Measurements from ENCODE around the gene GPAM. TPM values are rescaled to one million over a fixed set of nuclear protein-coding genes. Genes with fewer than 3 reads are reported as not detected.

The GPAM gene
- total RNA-seq, 1 donor from 2014 or later: 7.7 TPM

DNA sequence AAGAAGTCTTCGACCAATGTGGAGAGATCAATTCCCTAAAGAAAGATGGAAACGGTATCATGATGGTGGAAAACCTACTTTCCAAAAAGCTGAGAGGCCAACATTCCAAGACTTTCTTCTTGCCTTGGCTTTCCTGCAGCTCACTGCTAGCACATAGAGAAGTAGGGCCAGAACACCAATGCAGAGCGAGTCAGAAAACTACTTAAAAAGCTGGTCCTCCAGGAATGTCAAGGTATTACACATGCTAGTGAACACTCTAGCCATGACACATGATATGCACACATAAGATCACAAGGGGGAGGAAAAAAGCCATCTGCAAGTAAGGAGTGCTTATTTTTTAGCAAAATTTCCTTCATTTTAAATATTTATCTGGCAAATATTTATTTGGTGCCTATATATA lies 22.7 kb downstream of the GPAM start:
- Mint-ChIP-seq H3K27me3 (ENCODE audit: low read depth) (no peaks in the 10 kb centered on the region), H3K4me3 (ENCODE audit: low read depth) (no peak overlapping the region), H3K9me3 (no peaks in the 10 kb centered on the region), H3K4me1 (ENCODE audit: low read depth) (no peaks in the 10 kb centered on the region), H3K27ac (no peak overlapping the region), H3K36me3 (ENCODE audit: low read depth) (peaks cover 36% of the 10 kb centered on the region)
- no peak for DNase-seq (ENCODE audit: low spot score)
- intact Hi-C loops (cut with micrococcal nuclease): no loop called here

- intact Hi-C loops (cut with micrococcal nuclease): no loop called here
- H3K36me3 Mint-ChIP-seq (ENCODE audit: low read depth): peaks cover 41% of the 10 kb centered on the region
- H3K4me3 Mint-ChIP-seq (ENCODE audit: low read depth): no peak overlapping the region
Measured at GRCh38 chr10:112159469-112159868, 24.1 kb downstream of the GPAM start.

GRCh38 chr10:112151524-112152039 lies 32.0 kb downstream of the GPAM start:
- H3K4me3 Mint-ChIP-seq (ENCODE audit: low read depth): no peak overlapping the region
- H3K36me3 Mint-ChIP-seq (ENCODE audit: low read depth): peaks cover 18% of the 10 kb centered on the region
- no peaks in the 10 kb centered on the region for H3K9me3 Mint-ChIP-seq
- intact Hi-C loops (cut with micrococcal nuclease): no loop called here
- no peak for DNase-seq (ENCODE audit: low spot score)
- no peaks in the 10 kb centered on the region for H3K4me1 Mint-ChIP-seq (ENCODE audit: low read depth)
- no peaks in the 10 kb centered on the region for H3K27me3 Mint-ChIP-seq (ENCODE audit: low read depth)
- no peak overlapping the region for H3K27ac Mint-ChIP-seq

More at GRCh38 chr10:112159469-112159868, 24.1 kb downstream of the GPAM start:
- no peak for DNase-seq (ENCODE audit: low spot score)
- no peaks in the 10 kb centered on the region for H3K9me3 Mint-ChIP-seq
- H3K4me1 Mint-ChIP-seq (ENCODE audit: low read depth): no peaks in the 10 kb centered on the region
- no peaks in the 10 kb centered on the region for H3K27me3 Mint-ChIP-seq (ENCODE audit: low read depth)
- H3K27ac Mint-ChIP-seq: no peak overlapping the region

DNA sequence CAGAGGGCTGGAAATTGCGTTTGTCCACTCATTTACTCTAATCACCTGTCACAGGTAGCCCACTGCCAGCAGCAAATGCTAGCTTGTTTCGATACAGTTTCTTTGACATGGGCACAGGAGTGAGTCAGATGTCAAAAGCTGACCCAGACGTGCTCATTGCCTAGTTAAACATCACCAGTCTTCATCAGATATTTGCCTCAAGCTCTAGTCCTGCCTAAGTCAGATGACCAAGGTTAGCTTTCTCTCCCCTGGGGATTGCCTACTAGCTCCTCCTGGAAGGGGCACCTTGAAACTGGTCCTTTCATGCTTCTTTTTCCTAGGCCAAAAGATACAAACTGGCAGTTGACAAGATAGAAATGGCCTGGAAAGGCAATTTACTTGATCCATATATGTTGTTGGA lies 35.2 kb downstream of the GPAM start:
- Mint-ChIP-seq H3K4me3 (ENCODE audit: low read depth) (no peak overlapping the region), H3K4me1 (ENCODE audit: low read depth) (no peaks in the 10 kb centered on the region), H3K36me3 (ENCODE audit: low read depth) (peaks cover 3% of the 10 kb centered on the region), H3K9me3 (no peaks in the 10 kb centered on the region), H3K27ac (no peak overlapping the region), H3K27me3 (ENCODE audit: low read depth) (no peaks in the 10 kb centered on the region)
- intact Hi-C loops (cut with micrococcal nuclease): no loop called here
- DNase-seq (ENCODE audit: low spot score): no peak

- intact Hi-C loops (cut with micrococcal nuclease): no loop called here
- Mint-ChIP-seq H3K9me3 (no peaks in the 10 kb centered on the region), H3K4me3 (ENCODE audit: low read depth) (no peak overlapping the region), H3K4me1 (ENCODE audit: low read depth) (no peaks in the 10 kb centered on the region), H3K36me3 (ENCODE audit: low read depth) (no peaks in the 10 kb centered on the region), H3K27me3 (ENCODE audit: low read depth) (no peaks in the 10 kb centered on the region), H3K27ac (no peak overlapping the region)
- DNase-seq (ENCODE audit: low spot score): no peak
Measured at GRCh38 chr10:112146799-112147198, 36.8 kb downstream of the GPAM start.

DNA sequence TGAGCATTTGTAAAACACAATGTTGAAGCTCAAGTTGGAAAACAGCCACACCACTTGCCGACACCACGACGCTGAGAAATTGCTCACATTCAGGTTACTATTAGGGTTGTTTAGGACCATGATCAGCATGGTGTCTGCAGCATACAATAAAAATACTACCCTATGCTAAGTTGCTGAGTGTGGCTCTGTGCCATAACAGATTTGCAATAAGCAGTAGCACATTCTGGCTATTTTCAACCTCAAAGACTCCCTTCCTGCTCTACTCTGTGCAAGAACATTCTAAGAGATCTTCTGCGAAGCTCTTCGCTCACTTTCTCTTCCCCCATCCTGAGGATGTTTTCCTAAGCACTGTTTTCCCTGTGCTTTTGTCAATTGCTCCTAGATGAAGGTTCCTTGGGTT lies 38.3 kb downstream of the GPAM start:
- Mint-ChIP-seq H3K4me1 (ENCODE audit: low read depth) (no peaks in the 10 kb centered on the region), H3K4me3 (ENCODE audit: low read depth) (no peak overlapping the region), H3K36me3 (ENCODE audit: low read depth) (no peaks in the 10 kb centered on the region), H3K27ac (no peak overlapping the region), H3K27me3 (ENCODE audit: low read depth) (no peaks in the 10 kb centered on the region), H3K9me3 (no peaks in the 10 kb centered on the region)
- DNase-seq (ENCODE audit: low spot score): no peak
- intact Hi-C loops (cut with micrococcal nuclease): no loop called here

GRCh38 chr10:112143420-112143819 lies 40.1 kb downstream of the GPAM start:
- intact Hi-C loops (cut with micrococcal nuclease): no loop called here
- DNase-seq (ENCODE audit: low spot score): no peak
- H3K4me1 Mint-ChIP-seq (ENCODE audit: low read depth): no peaks in the 10 kb centered on the region
- no peaks in the 10 kb centered on the region for H3K9me3 Mint-ChIP-seq
- H3K27me3 Mint-ChIP-seq (ENCODE audit: low read depth): peaks cover 2% of the 10 kb centered on the region
- H3K4me3 Mint-ChIP-seq (ENCODE audit: low read depth): no peak overlapping the region
- no peaks in the 10 kb centered on the region for H3K36me3 Mint-ChIP-seq (ENCODE audit: low read depth)
- H3K27ac Mint-ChIP-seq: no peak overlapping the region

GRCh38 chr10:112141292-112141691 lies 42.3 kb downstream of the GPAM start:
- Mint-ChIP-seq H3K27me3 (ENCODE audit: low read depth) (peaks cover 2% of the 10 kb centered on the region), H3K36me3 (ENCODE audit: low read depth) (no peaks in the 10 kb centered on the region), H3K27ac (no peak overlapping the region), H3K4me3 (ENCODE audit: low read depth) (no peak overlapping the region), H3K9me3 (no peaks in the 10 kb centered on the region), H3K4me1 (ENCODE audit: low read depth) (no peaks in the 10 kb centered on the region)
- DNase-seq (ENCODE audit: low spot score): no peak
- intact Hi-C loops (cut with micrococcal nuclease): loop anchor here (2.0 kb wide), 1 partner anchor 42 kb away; the partner anchor contains the start of gene GPAM

- intact Hi-C loops (cut with micrococcal nuclease): loop anchor here (1.0 to 2.0 kb wide), 2 partner anchors 42 to 332 kb away; partner anchors contain the start of gene GPAM
- Mint-ChIP-seq H3K27ac (no peak overlapping the region), H3K4me1 (ENCODE audit: low read depth) (no peaks in the 10 kb centered on the region), H3K9me3 (no peaks in the 10 kb centered on the region), H3K36me3 (ENCODE audit: low read depth) (no peaks in the 10 kb centered on the region), H3K27me3 (ENCODE audit: low read depth) (peaks cover 2% of the 10 kb centered on the region), H3K4me3 (ENCODE audit: low read depth) (no peak overlapping the region)
- DNase-seq (ENCODE audit: low spot score): peak; percentile 65
Measured at GRCh38 chr10:112140110-112140970, 43.2 kb downstream of the GPAM start.

DNA sequence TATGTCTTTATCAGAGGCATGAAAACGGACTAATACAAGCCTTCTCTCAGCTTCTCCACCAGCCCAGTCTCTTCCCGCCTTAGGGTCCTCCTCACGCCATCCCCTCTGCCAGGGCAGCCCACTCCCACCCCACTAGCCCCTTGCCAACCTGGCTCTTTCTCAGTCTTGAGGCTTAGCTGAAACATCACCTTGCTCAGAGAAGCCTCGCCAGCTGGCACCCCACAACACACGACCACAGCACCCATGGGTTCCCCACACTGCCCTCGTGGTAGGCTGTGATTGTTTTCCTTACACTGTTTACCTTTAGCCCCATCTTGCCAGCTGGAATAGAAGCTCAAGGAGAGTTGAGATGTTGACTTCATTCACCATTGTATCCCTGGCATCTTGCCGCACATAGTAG lies 44.4 kb downstream of the GPAM start:
- no peak for DNase-seq (ENCODE audit: low spot score)
- H3K4me3 Mint-ChIP-seq (ENCODE audit: low read depth): no peak overlapping the region
- H3K27me3 Mint-ChIP-seq (ENCODE audit: low read depth): peaks cover 3% of the 10 kb centered on the region
- intact Hi-C loops (cut with micrococcal nuclease): loop anchor here (10.0 kb wide), 1 partner anchor 176 kb away; no protein-coding TSS in a partner anchor
- no peaks in the 10 kb centered on the region for H3K9me3 Mint-ChIP-seq
- no peaks in the 10 kb centered on the region for H3K4me1 Mint-ChIP-seq (ENCODE audit: low read depth)
- no peaks in the 10 kb centered on the region for H3K36me3 Mint-ChIP-seq (ENCODE audit: low read depth)
- H3K27ac Mint-ChIP-seq: no peak overlapping the region

DNA sequence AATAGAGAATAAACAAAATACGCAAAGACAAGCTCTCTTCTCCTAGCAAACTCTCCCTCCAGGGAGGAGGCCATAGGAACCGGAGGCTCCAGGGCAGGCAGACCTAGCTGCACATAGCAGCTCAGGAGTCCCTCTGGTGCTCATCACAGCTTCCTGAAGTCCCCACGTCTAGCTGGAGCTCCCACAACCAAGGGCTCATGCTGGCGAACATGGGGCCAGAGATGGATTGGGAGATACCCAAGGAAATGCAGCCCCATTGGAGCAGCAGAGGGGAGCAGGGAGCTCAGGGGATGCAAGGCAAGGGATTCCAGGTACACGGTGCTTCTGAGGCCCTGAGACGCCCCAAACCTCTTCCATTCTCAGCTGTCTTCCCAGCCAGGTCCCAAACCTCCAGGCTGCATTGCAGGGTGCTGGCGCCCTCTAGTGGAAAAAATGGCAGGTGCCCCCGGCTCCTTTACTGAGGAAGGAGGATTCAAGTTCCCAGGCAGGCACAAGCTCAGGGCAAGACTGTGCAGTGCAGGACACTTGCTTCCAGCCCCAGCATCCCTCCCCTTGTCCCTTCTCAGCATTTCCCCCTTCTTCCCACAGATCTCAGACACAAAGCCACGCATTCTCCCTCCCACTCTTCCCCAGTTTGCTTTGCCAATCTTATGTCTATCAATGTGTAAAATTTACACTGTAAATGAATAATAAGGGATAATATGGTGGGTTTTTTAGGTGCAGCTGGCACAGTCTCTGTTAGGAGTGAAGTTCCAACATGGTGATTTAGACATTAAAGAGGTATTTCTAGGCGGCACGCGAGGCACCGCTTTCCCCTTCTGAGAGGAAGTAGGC lies 46.2 kb downstream of the GPAM start:
- H3K4me3 Mint-ChIP-seq (ENCODE audit: low read depth): no peak overlapping the region
- H3K27me3 Mint-ChIP-seq (ENCODE audit: low read depth): peaks cover 5% of the 10 kb centered on the region
- H3K27ac Mint-ChIP-seq: no peak overlapping the region
- intact Hi-C loops (cut with micrococcal nuclease): loop anchor here (10.0 kb wide), 1 partner anchor 177 kb away; no protein-coding TSS in a partner anchor
- no peaks in the 10 kb centered on the region for H3K36me3 Mint-ChIP-seq (ENCODE audit: low read depth)
- peak; percentile 43 for DNase-seq (ENCODE audit: low spot score)
- H3K9me3 Mint-ChIP-seq: no peaks in the 10 kb centered on the region
- no peaks in the 10 kb centered on the region for H3K4me1 Mint-ChIP-seq (ENCODE audit: low read depth)

- no peak overlapping the region for H3K4me3 Mint-ChIP-seq (ENCODE audit: low read depth)
- no peaks in the 10 kb centered on the region for H3K9me3 Mint-ChIP-seq
- H3K27me3 Mint-ChIP-seq (ENCODE audit: low read depth): peaks cover 5% of the 10 kb centered on the region
- no peak for DNase-seq (ENCODE audit: low spot score)
- no peaks in the 10 kb centered on the region for H3K36me3 Mint-ChIP-seq (ENCODE audit: low read depth)
- no peaks in the 10 kb centered on the region for H3K4me1 Mint-ChIP-seq (ENCODE audit: low read depth)
- H3K27ac Mint-ChIP-seq: no peak overlapping the region
- intact Hi-C loops (cut with micrococcal nuclease): loop anchor here (10.0 kb wide), 1 partner anchor 178 kb away; no protein-coding TSS in a partner anchor
Measured at GRCh38 chr10:112136486-112137153, 46.9 kb downstream of the GPAM start.
